T-helper 1 cell treated with Interleukin-12 subunit alpha and Interleukin-12 subunit beta and Interleukin-4 antibody, amounts not matched to agents 30 μg/mL and 1 μg/mL, for 36 hours (primary cell): ENCODE data around the gene CHIT1.
"Not testable (repeated sequence)": the region's sequence is repeated elsewhere in the genome, so short reads cannot be mapped to it uniquely, and the experiment has no call there.

Experiments used
- H3K27ac Mint-ChIP-seq: one replicate; pipeline ENCODE4 v1.8.0; 2021; ENCODE audit warnings: mild to moderate bottlenecking, mixed read lengths
- H3K27me3 Mint-ChIP-seq: one replicate; pipeline ENCODE4 v1.8.0; 2021; ENCODE audit warnings: low read depth, mixed read lengths
- H3K36me3 Mint-ChIP-seq: one replicate; pipeline ENCODE4 v1.8.0; 2021; ENCODE audit warnings: low read depth, mixed read lengths
- H3K4me1 Mint-ChIP-seq: one replicate; pipeline ENCODE4 v1.8.0; 2021; ENCODE audit warnings: low read depth, mixed read lengths
- H3K4me3 Mint-ChIP-seq: one replicate; pipeline ENCODE4 v1.8.0; 2021; ENCODE audit warnings: mild to moderate bottlenecking, moderate library complexity, mixed read lengths
- H3K9me3 Mint-ChIP-seq: one replicate; pipeline ENCODE4 v1.8.0; 2021; ENCODE audit warnings: mixed read lengths

Gene CHIT1

GRCh38 chr1:203270448-203270847 lies 41.0 kb upstream of the CHIT1 start:
- H3K27ac Mint-ChIP-seq, result peak overlapping the region; percentile 62
- no peaks in the 10 kb centered on the region for H3K27me3 Mint-ChIP-seq
- no peaks in the 10 kb centered on the region for H3K36me3 Mint-ChIP-seq
- no peaks in the 10 kb centered on the region for H3K9me3 Mint-ChIP-seq
- H3K4me1 Mint-ChIP-seq, result peaks cover 40% of the 10 kb centered on the region
- no peak overlapping the region for H3K4me3 Mint-ChIP-seq

DNA sequence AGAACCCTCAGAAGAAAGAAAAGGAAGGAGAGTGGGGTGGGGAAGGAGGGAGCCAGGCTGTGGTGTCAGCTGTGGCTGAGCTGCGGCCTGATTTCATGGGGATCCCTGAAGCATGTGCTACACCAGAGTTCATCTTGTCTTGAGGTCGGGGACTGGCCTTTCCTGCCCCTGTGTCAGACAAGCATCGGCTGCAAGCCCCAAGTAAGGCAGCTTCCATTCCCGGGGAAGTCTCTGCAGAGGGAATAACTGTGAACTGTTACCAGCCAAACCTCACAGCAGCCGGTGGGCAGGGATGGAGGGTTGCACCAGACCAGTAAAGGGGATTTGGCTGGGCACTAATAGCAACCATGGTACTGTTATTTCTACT lies 40.2 kb upstream of the CHIT1 start:
- Mint-ChIP-seq H3K27me3 (no peaks in the 10 kb centered on the region), H3K4me1 (peaks cover 32% of the 10 kb centered on the region), H3K4me3 (no peak overlapping the region), H3K36me3 (no peaks in the 10 kb centered on the region), H3K27ac (no peak overlapping the region), H3K9me3 (no peaks in the 10 kb centered on the region)

DNA sequence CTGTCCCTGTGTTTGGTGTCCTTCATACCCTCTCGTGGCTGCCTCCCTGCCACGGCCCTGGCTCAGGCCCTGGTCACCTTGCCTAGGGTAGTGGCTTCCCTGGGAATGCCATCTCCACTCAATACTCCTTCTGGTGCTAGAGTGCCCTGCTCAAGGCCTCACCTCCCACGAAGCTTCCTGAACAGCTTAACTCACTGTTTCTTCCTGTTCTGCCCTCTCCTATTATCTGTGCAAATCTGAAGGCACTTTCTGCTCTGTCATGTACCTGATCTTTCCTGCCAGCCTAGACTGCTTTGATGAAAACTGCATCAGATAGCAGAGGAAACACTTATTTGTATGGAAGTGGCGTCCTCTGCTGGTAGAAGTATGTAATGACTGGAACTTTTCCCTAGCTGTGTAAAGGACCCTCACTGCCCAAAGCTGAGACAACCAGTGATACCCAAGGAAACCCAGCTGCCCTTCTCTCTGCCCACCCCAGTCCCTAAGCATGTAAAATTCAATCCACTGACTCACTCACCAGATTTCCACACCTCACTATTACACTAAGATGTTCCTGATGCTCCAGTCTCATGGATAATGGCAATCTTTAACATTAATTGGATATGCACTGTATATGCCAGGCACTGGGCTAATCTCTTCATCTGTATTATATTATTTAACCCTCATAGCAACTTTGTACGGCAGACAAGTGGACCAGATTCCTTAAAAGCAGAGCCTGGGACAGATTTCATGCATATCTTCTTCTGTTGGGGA lies 39.6 kb upstream of the CHIT1 start:
- Mint-ChIP-seq H3K4me3 (no peak overlapping the region), H3K4me1 (peaks cover 28% of the 10 kb centered on the region), H3K27me3 (no peaks in the 10 kb centered on the region), H3K27ac (no peak overlapping the region), H3K36me3 (no peaks in the 10 kb centered on the region), H3K9me3 (no peaks in the 10 kb centered on the region)

DNA sequence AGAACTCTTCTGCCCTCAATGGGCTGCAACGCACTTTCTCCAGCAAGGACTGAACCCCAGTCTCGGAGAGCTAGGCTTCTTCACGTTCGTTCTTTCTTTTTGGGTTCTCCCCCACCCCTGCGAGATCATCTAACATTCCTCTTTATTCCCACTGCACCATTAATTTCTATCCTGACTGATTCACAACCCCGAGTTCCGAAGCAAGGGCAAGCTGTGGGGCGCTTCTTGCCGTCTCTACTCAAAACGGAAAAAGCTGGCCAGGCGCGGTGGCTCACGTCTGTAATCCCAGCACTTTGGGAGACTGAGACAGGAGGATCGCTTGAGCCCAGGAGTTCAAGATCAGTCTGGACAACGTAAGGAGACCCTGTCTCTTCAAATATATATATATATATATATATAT lies 38.4 kb upstream of the CHIT1 start:
- no peaks in the 10 kb centered on the region for H3K36me3 Mint-ChIP-seq
- H3K4me1 Mint-ChIP-seq, result peaks cover 21% of the 10 kb centered on the region
- H3K27ac Mint-ChIP-seq, result peak overlapping the region; percentile 74
- no peaks in the 10 kb centered on the region for H3K27me3 Mint-ChIP-seq
- peak overlapping the region; percentile 84 for H3K4me3 Mint-ChIP-seq
- H3K9me3 Mint-ChIP-seq, result no peaks in the 10 kb centered on the region

DNA sequence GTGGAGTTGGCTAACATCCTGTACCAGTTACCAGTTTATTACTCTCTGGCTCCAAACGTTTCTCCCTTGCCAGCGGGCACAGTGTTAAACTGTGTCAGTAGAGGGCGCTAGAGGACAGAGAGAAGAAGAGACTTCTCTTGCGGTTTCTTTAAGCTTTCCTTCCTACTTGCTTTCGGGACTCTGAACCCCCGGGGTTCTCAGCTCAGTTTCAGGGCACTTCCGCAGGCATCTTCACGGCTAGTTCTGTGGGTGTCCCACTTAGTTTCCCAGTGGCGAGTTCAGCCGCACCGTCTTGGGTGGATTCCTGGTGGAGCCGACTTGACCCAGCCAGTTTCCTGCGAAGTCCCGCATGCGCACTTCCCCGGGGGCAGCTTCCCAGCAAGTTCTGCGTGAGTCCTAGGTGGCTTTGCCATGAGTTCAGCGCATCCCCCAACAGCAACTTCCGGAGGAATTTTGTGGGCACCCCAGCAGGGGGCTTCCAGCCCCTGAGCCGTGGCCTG lies 37.9 kb upstream of the CHIT1 start:
- H3K27ac Mint-ChIP-seq, result peak overlapping the region; percentile 74

GRCh38 chr1:203266140-203266539 lies 36.7 kb upstream of the CHIT1 start:
- Mint-ChIP-seq H3K4me1 (peaks cover 13% of the 10 kb centered on the region), H3K27me3 (peaks cover 11% of the 10 kb centered on the region)
- H3K27ac Mint-ChIP-seq, H3K36me3 Mint-ChIP-seq, H3K4me3 Mint-ChIP-seq, H3K9me3 Mint-ChIP-seq: not testable (repeated sequence)

More for the DNA sequence above, 37.9 kb upstream of the CHIT1 start:
- no peaks in the 10 kb centered on the region for H3K36me3 Mint-ChIP-seq
- H3K27me3 Mint-ChIP-seq, result peaks cover 2% of the 10 kb centered on the region
- H3K4me3 Mint-ChIP-seq, result peak overlapping the region; percentile 84
- peaks cover 21% of the 10 kb centered on the region for H3K4me1 Mint-ChIP-seq
- no peaks in the 10 kb centered on the region for H3K9me3 Mint-ChIP-seq

GRCh38 chr1:203265541-203265940 lies 36.1 kb upstream of the CHIT1 start:
- H3K27ac Mint-ChIP-seq, result no peak overlapping the region
- no peaks in the 10 kb centered on the region for H3K36me3 Mint-ChIP-seq
- H3K4me1 Mint-ChIP-seq, result peaks cover 9% of the 10 kb centered on the region
- H3K4me3 Mint-ChIP-seq, result no peak overlapping the region
- peaks cover 17% of the 10 kb centered on the region for H3K27me3 Mint-ChIP-seq
- no peaks in the 10 kb centered on the region for H3K9me3 Mint-ChIP-seq

DNA sequence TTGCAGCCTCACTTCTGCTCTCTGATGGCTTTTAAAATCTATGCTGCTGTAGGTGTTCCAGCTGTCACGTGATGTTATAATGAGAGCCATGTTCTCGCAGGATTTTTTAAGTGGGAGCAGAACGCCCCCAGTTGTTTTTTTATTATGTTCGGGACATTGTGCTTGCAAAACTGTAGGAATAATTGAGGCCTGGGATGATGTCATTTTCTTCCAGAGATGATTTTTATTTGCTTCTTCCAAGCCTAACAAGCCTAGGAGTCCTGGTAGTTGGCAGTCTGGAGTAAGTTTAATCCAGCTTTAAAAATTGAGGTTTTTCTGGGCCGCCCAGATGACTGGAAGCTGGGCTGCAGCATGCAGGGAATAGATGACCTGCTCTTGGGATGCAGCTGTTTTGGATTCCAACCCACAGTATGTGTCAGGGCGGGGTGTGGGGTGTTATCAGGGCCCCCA lies 34.6 kb upstream of the CHIT1 start:
- Mint-ChIP-seq H3K4me1 (peaks cover 9% of the 10 kb centered on the region), H3K36me3 (no peaks in the 10 kb centered on the region), H3K27me3 (peaks cover 26% of the 10 kb centered on the region), H3K4me3 (no peak overlapping the region), H3K9me3 (no peaks in the 10 kb centered on the region), H3K27ac (no peak overlapping the region)

DNA sequence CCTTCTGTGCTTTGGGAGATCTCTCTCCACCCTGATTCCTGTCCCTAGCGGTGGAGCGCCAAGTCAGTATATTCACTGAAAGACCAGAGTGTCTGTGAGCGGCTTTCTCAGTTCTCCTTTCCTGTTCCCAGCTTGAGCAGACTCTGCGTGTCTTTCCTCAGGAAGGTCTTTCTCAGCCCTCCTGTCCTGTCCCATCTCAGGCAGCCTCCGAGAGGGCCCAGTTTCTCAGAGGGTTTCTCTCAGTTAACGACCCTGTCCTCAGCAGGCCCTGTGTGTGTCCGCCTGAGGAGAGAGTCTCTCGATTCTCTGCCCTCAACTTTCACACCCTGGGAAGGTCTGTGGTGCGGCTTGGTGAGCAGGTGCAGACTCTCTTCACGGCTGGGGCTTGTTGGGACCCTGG lies 34.0 kb upstream of the CHIT1 start:
- no peaks in the 10 kb centered on the region for H3K36me3 Mint-ChIP-seq
- H3K4me3 Mint-ChIP-seq, result no peak overlapping the region
- H3K27me3 Mint-ChIP-seq, result peaks cover 27% of the 10 kb centered on the region
- peaks cover 9% of the 10 kb centered on the region for H3K4me1 Mint-ChIP-seq
- no peak overlapping the region for H3K27ac Mint-ChIP-seq
- no peaks in the 10 kb centered on the region for H3K9me3 Mint-ChIP-seq

GRCh38 chr1:203256636-203257035 lies 27.2 kb upstream of the CHIT1 start:
- H3K27me3 Mint-ChIP-seq, result peaks cover 54% of the 10 kb centered on the region
- H3K36me3 Mint-ChIP-seq, H3K4me3 Mint-ChIP-seq, H3K4me1 Mint-ChIP-seq, H3K9me3 Mint-ChIP-seq, H3K27ac Mint-ChIP-seq: not testable (repeated sequence)

DNA sequence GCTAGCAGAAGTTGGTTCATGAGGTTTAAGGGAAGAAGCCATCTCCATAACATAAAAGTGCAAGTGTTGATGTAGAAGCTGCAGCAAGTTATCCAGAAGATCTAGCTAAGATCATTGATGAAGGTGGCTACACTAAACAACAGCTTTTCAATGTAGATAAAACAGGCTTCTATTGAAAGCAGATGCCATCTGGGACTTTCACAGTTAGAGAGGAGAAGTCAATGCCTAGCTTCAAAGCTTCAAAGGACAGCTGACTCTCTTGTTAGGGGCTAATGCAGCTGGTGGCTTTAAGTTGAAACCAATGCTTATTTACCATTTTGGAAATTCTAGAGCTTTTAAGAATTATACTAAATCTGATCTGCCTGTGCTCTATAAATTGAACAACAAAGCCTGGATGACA lies 25.3 kb upstream of the CHIT1 start:
- H3K9me3 Mint-ChIP-seq, H3K27ac Mint-ChIP-seq: not testable (repeated sequence)
- peaks cover 53% of the 10 kb centered on the region for H3K27me3 Mint-ChIP-seq

GRCh38 chr1:203252678-203253077 lies 23.2 kb upstream of the CHIT1 start:
- Mint-ChIP-seq H3K4me1 (no peaks in the 10 kb centered on the region), H3K27me3 (peaks cover 49% of the 10 kb centered on the region), H3K27ac (no peak overlapping the region)

More for the DNA sequence above, 25.3 kb upstream of the CHIT1 start:
- H3K4me3 Mint-ChIP-seq, H3K4me1 Mint-ChIP-seq, H3K36me3 Mint-ChIP-seq: not testable (repeated sequence)

GRCh38 chr1:203251466-203251865 lies 22.0 kb upstream of the CHIT1 start:
- H3K4me1 Mint-ChIP-seq, result no peaks in the 10 kb centered on the region
- H3K27me3 Mint-ChIP-seq, result peaks cover 46% of the 10 kb centered on the region
- H3K36me3 Mint-ChIP-seq, result no peaks in the 10 kb centered on the region
- no peak overlapping the region for H3K27ac Mint-ChIP-seq
- H3K4me3 Mint-ChIP-seq, result no peak overlapping the region
- H3K9me3 Mint-ChIP-seq, result no peaks in the 10 kb centered on the region

More at GRCh38 chr1:203252678-203253077, 23.2 kb upstream of the CHIT1 start:
- Mint-ChIP-seq H3K36me3 (no peaks in the 10 kb centered on the region), H3K4me3 (no peak overlapping the region), H3K9me3 (no peaks in the 10 kb centered on the region)

DNA sequence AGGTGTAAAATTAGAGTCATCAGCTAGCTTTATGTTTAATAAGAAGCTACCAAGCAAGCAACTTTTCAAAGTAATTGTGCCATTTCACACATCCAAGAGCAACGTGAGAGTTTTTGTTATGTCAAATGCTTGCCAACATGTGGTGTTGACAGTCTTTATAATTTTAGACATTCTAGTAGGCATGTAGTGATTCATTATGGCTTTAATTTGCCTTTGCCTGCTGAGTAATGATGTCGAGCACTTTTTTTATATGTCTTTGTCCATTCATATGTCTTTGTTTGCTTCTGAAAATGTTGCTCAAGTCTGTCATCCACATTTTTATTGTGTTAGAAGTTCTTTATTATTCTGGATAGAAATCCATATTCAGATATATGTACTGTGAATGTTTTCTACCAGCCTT lies 21.4 kb upstream of the CHIT1 start:
- Mint-ChIP-seq H3K9me3 (no peaks in the 10 kb centered on the region), H3K36me3 (no peaks in the 10 kb centered on the region), H3K27me3 (peaks cover 44% of the 10 kb centered on the region), H3K27ac (no peak overlapping the region), H3K4me3 (no peak overlapping the region), H3K4me1 (no peaks in the 10 kb centered on the region)

- Mint-ChIP-seq H3K4me1 (no peaks in the 10 kb centered on the region), H3K27ac (no peak overlapping the region), H3K4me3 (no peak overlapping the region), H3K27me3 (peaks cover 42% of the 10 kb centered on the region), H3K9me3 (no peaks in the 10 kb centered on the region), H3K36me3 (no peaks in the 10 kb centered on the region)
Measured at GRCh38 chr1:203244776-203245175, 15.3 kb upstream of the CHIT1 start.
